Activated T-cell treated with anti-CD3 and anti-CD28 coated beads for 48 hours (primary cell): ENCODE measurements around the gene IFIT2.
"Not testable (repeated sequence)": the region's sequence is repeated elsewhere in the genome, so short reads cannot be mapped to it uniquely, and the experiment has no call there.

Experiments used
- DNase-seq: peaks from one replicate; pipeline ENCODE4 v3.0.0-alpha.2; 2020; ENCODE audit warnings: low read depth

IFIT2 gene

DNA sequence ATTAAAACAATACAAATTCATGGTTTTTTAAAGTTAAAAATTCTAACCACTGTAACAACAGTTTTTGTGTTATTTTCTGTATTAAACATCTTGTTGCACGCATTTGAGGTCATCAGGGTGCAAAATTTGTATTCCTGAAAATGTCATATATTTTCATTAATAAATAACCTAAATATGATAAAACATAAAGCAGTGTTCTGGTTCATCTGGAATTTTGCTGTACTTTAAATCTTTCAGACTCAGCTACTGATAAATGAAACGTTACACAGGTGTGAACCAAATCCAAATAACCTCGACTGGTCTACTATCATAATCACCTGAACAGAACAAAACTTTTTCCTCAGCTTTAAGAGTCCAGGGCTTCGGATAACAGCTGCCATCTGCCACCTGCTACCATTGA, 6.9 kb downstream of the IFIT2 start:
- DNase-seq: no peak

DNA sequence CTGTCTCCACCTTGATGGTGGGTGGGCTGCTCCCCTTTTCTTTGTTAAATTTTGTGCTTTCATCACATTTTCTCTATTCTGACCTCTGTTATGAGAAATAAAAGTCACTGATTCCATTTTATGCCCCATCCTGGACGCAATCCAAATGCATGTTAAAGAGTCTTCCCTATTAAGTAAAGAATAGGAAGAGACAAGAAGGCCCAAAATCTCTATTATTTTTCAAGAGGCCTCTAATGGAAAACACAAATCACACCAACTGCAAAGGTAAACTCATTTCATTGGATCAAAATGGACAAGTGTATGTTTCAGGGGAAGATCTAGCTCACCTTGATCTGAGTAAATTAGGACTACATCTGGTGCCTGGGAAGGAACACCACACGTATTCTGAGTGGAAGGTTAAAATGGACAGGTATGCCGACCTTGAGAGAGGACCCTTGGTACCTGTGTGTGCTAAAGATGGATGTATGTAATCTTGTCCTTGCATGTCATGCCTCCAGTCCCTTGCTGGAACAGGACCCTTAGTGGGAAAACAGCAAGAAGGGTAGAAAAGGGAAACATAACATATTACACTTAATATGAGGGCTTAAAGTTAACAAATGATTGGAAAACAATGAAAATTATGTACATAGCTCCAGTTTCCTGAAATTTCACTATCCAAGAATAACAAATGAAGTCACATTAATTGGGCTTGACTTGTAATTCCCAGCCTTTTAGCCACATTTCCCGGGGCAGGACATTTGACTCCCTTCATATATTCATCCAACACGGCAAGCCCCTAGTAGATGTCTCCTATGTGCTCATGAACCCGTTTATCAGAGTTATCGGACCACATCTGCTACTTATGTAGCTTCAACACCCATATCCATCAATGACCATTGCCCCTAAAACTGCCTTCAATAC, 7.6 kb downstream of the IFIT2 start:
- DNase-seq: no peak

DNA sequence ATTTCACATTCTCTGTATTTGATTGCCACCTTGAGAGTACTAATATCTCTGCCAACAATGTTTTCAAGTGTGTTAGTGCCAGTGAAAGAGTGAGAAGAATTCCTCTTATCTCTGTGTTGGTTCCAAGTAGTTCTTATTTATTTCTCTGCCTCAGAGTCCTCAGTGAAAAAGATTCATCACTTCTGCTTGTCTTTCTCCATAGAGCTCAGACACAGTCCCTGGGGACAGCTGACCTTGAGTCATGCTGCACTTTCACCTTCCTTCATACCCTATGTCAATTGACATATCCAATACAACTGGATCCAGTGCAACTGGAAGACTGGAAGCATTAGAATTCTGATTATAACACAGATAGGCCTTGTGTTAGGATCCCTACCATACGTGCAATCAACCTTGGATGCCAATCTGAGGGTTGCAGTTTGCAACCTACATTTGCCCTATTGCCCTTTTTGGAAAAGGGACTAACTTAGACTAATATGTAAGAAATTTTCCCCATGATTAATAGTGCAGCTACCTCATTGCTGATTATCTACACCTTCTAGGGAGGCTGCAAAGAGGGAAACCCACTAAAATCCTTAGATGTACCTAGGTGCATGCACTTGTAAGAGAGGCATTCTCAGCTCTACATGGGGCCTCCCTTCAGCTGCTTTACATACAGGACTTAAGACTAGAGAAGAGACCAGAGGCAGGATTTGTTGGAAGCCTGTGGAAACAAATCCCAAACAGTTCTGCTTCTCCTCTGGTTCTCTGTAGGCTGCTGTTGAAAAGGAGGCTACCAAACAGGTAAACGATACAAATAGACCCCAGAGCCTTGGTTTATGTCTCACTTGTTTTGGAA, 8.4 kb downstream of the IFIT2 start:
- DNase-seq: no peak

DNA sequence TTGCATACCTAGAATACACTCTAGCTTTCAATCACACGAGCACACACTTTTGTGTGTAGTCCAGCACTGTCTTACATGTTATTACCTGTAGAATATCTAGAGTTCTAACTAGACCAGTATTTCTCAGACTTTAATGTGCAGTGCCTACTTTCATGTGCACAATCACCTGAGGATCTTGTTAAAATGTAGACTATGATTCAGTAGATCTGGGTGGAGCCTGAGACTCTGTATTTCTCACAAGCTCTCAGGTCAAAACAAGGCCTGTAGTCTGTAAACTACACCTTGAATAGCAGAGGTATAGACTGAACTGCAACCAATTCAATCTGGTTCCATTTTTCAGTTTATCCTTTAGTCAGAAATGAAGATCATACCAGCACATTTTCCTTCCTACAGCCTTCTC, 11.1 kb downstream of the IFIT2 start:
- DNase-seq: no peak

DNA sequence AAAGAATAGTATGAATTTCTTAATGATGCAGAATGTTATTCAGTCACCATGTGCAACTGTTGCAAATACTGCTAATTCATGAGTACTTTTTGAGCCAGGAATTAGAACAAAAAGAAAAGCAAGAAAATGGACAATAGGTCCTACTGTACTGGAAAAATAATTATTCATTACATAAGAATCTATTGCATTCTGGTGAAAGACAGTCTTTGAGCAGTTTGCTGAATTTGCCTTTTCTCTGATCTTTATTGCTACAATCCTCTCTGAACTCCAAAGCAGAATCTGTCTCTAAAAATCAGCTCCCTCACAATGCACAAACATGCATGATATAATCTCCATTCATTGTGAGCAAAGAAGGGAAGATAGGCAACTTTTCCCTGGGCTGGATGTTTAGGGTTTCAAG, 12.8 kb downstream of the IFIT2 start:
- no peak for DNase-seq

DNA sequence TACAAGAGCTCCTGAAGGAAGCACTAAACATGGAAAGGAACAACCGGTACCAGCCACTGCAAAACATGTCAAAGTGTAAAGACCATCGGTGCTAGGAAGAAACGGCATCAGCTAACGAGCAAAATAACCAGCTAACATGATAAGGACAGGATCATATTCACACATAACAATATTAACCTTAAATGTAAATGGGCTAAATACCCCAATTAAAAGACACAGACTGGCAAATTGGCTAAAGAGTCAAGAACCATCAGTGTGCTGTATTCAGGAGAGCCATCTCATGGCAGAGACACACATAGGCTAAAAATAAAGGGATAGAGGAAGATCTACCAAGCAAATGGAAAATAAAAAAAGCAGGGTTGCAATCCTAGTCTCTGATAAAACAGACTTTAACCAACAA, 16.2 kb downstream of the IFIT2 start:
- not testable (repeated sequence) for DNase-seq

DNA sequence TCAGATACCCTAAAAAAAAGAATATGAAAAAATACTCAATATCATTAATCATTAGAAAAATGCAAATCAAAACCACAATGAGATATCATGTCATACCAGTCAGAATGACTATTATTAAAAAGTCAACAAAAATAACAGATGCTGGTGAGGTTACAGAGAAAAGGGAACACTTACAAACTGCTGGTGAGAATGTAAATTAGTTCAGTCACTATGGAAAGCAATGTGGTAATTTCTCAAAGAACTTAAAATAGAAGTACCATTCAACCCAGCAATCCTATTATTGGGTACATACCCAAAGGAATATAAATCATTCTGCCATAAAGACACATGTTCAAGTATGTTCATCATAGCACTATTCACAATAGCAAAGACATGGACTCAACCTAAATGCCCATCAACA, 23.2 kb downstream of the IFIT2 start:
- DNase-seq: not testable (repeated sequence)

DNA sequence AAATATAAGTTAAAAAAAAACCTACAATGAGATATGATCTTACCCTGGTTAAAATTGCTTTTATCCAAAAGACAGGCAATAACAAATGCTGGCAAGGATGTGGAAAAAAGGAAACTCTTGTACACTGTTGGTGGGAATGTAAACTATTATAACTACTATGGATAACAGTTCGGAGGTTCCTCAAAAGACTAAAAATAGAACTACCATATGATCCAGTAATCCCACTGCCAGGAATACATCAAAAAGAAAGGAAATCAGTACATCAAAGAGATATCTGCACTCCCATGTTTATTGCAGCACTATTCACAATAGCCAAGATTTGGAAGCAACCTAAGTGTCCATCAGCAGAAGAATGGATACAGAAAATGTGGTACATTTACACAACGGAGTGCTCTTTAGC, 24.0 kb downstream of the IFIT2 start:
- DNase-seq: not testable (repeated sequence)

DNA sequence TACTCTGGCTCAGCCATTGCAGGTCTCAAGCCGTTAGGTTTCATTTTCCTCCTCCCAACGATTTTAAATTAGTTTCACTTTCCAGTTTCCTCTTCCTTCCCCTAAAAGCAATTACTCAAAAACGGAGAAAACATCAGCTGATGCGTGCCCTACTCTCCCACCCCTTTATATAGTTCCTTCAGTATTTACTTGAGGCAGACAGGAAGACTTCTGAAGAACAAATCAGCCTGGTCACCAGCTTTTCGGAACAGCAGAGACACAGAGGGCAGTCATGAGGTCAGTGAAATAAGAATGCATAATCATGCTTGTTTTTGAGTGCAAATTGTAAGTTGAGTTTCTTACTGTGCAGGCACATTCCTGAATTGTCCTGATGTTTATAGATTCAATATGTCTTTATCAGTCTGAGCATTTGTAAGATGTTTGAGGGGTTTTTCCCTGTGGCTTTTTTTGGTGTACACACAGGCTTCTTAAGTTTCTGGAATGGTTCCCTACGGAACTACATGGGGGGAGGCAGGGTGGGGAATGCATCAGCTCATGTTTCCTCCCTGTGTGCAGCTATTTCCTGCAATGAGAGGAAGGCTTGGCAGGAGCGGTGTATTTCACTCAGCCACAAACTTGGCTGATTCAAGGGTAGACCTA, 26.1 kb downstream of the IFIT2 start, which contains the start of gene IFIT3:
IFIT3 (plus strand) TSS at position 195 of the 639 bp plus-strand sequence; CDS start at position 272, 77 bp downstream.
- DNase-seq: no peak

DNA sequence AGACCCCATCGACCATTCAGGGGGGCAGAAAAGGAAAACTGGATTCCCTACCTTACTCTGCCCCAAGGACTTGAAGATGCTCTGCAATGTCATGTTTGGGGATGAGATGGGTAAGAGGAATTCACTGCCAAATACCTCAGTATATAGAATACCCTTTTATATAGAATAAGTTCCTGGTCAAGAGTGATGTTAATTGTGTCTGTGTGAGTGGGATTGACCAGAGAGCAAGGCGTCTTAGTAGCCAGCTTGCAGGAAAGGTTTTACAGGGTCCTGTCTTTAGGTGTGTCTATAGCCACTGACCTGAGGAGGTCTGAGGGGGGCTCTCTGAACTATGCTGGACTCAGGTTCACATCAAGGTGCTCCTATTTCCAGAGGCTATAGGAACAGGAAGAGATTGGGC, 27.3 kb downstream of the IFIT2 start:
- DNase-seq: no peak

DNA sequence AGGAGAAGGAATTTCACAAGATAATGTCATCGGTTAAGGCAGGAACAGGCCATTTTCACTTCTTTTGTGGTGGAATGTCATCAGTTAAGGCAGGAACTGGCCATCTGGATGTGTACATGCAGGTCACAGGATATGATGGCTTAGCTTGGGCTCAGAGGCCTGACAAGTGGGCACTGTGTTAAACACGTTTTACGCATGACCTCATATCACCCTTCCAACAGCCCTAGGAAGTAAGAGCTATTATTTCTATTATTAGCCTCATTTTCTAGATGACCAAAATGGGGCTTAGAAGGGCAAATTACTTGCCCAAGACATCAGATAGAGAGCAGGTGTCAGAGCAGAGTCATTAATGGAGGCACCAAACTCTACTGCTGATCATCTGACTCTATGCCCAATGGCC, 28.2 kb downstream of the IFIT2 start:
- DNase-seq: not testable (repeated sequence)

DNA sequence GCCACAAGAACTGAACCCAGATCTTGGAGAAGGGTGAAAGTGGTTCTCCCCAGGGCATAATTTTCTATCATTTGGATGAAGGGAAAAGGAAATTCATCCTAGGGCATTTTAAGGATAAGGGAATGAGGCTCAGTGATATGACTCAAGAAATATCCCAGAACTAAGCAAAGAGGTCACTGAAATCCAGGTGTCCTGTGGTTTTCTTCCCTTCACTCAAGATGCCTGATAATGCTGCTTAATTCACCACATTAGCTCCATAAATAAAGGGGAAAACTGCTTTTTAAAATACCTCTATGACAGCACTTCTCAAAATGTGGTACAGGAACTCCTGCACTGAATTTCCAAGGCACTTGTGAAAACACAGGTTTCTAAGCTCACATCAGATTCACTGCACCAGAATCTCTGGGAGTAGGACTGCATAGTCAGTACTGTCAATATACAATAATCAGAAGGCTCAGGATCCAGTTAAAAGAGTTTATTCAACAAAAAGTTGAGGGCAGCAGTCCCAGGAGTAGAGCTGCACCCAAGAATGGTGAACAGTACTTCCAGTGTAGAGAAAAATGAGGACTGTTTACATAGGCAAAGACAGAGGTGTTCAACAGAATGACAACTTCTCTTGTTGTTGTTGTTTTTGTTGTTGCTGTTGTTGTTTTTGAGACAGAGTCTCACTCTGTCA, 28.8 kb downstream of the IFIT2 start:
- DNase-seq: no peak

DNA sequence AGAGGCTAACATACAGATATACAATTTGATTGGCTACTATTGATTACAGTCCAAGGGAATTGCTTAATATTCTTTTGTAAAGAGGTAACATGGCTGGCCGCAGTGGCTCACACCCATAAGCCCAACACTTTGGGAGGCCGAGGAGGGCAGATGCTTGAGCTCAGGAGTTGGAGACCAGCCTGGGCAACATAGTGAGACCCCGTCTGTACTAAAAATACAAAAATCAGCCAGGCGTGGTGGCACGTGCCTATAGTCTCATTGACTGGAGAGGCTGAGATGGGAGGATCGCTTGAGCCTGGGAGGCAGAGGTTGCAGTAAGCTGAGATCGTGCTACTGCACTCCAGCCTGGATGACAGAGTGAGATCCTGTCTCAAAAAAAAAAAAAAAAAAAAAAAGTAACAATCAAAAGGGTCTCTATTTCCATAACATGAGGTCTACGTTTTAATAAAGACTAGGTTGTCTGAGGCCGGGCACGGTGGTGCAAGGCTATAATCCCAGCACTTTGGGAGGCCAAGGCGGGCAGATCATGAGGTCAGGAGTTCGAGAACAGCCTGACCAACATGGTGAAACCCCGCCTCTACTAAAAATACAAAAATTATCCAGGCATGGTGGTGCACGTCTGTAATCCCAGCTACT, 29.8 kb downstream of the IFIT2 start:
- not testable (repeated sequence) for DNase-seq

DNA sequence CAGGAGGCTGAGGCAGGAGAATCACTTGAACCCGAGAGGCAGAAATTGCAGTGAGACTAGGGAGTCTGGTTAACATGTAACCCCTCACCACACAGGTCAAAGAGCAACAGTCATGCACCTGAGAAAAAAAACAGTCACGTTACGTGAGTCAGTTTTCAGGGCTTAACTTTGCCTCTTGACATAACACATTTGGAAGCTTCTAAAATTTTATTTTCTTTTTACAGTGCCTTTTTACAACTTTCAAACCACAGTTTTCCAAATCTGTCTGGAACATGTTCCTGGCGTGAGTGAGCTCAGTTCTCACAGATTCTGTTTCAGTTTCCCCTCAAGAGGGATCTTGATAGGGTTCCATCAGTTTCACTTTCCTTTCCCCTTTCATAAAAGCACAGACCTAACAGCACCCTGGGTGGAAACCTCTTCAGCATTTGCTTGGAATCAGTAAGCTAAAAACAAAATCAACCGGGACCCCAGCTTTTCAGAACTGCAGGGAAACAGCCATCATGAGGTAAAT, 30.3 kb downstream of the IFIT2 start:
- DNase-seq: no peak

DNA sequence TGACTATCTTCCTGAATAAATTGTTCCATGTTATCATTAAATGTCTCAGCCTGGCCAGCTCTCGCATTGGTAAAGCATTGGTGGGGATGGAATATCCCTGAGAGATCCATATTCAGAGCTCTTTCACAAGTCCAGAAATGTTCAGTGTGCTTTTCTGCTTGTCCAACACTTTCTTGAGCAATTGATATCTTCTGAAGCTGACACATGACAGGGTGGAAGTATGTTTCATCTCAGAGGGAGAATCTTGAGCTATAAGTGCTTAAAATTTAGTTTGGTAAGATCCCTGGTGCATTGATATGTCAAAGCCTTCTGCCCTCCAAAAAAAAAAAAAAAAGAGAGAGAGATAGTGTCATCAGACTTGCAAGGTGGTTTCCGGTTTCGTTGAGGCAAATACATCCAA, 33.4 kb downstream of the IFIT2 start:
- no peak for DNase-seq

DNA sequence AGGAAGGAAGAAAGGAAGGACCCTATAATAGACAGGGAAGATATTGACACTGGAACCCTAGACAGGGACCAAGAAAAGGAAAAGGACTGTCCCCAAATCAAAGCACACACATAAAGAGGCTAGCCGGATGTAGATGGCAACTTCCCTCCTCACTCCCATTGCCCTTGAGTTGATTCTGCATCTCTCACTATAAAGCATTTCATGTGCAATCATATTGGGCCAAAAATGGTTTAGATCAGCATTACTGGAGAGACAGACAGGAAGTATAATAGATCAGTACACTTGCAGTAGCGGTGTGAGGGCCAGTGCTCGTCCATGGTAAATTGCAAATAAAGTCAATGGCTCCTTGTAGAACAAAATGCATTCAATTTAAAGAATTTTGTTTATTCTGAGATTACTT, 34.4 kb downstream of the IFIT2 start:
- DNase-seq: no peak

DNA sequence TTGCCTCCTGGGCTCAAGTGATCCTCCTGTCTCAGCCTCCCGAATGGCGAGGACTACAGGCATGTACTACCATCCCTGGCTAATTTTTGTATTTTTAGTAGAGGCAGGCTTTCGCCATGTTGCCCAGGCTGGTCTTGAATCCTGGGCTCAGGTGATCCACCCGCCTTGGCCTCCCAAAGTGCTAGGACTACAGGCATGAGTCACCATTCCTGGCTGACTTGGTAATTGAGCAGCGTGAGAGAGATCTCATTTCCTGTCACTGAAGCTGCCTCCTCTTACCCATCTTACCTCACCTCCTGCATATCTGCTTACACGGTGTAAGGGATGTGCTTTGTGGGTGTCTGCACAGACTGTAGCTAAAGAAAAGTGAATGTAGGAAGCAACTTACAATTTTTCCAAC, 35.6 kb downstream of the IFIT2 start:
- no peak for DNase-seq

DNA sequence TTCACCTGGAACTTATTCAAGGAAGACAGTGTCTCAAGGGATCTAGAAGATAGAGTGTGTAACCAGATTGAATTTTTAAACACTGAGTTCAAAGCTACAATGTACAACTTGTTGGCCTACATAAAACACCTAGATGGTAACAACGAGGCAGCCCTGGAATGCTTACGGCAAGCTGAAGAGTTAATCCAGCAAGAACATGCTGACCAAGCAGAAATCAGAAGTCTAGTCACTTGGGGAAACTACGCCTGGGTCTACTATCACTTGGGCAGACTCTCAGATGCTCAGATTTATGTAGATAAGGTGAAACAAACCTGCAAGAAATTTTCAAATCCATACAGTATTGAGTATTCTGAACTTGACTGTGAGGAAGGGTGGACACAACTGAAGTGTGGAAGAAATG, 36.9 kb downstream of the IFIT2 start:
- DNase-seq: no peak

DNA sequence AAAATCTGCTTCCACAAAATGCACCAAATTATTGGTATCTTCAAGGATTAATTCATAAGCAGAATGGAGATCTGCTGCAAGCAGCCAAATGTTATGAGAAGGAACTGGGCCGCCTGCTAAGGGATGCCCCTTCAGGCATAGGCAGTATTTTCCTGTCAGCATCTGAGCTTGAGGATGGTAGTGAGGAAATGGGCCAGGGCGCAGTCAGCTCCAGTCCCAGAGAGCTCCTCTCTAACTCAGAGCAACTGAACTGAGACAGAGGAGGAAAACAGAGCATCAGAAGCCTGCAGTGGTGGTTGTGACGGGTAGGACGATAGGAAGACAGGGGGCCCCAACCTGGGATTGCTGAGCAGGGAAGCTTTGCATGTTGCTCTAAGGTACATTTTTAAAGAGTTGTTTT, 38.0 kb downstream of the IFIT2 start:
- DNase-seq: no peak

DNA sequence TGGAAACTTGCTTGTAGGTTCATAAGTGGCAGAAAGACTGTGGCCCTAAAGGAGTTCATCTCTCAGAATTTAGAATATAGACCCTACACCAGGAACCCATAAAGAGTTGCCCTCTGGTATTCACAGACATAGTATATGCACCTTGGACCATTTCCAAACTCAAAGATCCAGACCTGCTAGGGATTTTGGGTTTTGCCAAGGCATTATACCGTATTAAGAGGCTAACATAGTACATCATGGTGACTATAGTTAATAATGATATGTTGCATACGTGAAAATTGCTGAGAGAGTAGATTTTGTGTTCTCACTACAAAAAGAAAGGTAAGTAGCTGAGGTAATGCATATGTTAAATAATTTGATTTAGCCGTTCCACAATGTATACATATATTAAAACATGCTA, 39.8 kb downstream of the IFIT2 start:
- DNase-seq: no peak

DNA sequence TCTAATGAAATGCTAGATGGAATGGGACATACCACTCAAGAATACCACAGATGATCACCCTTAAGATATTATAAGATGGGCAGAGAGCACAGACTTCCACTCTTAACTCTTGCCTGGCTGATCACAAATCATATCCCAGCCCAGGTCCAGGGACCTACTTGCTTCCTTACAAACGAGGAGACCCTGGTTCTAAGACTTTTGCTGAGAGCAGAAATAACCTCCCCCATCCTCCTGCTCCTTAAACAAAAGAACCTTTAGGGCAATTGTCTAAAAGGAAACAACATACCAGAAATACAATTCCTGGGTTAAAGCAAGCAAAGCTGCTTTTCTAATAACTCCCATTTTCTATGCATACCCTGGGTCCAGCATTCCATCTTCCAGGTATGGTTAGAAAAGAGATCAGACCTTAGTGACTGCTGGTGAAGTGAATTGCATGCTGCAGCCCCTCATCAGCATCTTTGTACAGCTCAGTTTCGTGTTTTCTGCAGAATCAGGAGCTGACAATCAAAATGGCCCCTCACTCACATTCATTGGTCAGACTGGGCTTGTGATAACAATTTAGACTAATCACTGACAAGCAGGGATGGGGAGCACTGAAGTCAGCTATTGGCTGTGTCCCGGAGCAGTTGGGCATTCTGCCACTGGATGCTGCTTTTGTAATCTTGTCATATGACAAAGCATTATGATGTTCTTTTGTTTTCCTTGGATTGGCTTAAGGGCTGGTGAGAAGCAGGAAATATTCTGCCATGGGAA, 40.5 kb downstream of the IFIT2 start:
- DNase-seq: no peak
